Prostate gland (tissue), 2 donors: ENCODE measurements around the gene KITLG.

Source experiments
- POLR2A ChIP-seq: fragments of 450-650 bp; IDR thresholded peaks from one replicate; pipeline ENCODE4 v1.6.1; 2016; ENCODE audit warnings: antibody characterized with exemption, mild to moderate bottlenecking
- POLR2AphosphoS5 ChIP-seq: sonication (generic); formaldehyde crosslinking; IDR thresholded peaks from one replicate; pipeline ENCODE4 v1.6.1; 2017; ENCODE audit warnings: antibody characterized with exemption
- TF ChIP-seq, protein P1 (sequence below), 4 experiments: fragments of 200-600 bp in 2 of 4; fragments of 450-650 bp in 2 of 4; sonication (generic) in 2 of 4; IDR thresholded peaks; 1 replicate in 3 of 4; 2 replicates in 1 of 4; pipeline ENCODE4 v1.5.1; 2016 to 2019; ENCODE audit warnings: antibody characterized with exemption in 4 of 4, mild to moderate bottlenecking in 2 of 4, moderate library complexity in 2 of 4

DNA sequence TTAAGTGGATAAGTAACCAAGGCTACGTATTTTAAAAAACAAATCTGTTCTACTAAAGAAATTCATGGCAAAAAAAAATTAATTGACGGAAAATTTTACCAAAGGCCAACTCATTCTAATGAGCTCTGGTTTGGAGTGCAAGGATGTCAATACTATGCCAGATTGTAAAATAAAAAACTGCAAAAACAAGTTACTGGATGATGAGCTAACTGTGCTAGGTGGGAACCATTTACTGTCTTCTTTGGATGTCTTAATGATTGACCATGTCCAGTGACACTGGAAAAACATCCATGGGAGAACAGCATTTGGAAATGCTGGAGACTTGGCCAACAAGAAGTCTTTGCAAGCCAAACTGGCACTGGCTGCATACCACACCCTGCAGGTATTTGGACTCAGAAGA, 41.6 kb downstream of the KITLG start:
- TF ChIP-seq, protein P1, sequence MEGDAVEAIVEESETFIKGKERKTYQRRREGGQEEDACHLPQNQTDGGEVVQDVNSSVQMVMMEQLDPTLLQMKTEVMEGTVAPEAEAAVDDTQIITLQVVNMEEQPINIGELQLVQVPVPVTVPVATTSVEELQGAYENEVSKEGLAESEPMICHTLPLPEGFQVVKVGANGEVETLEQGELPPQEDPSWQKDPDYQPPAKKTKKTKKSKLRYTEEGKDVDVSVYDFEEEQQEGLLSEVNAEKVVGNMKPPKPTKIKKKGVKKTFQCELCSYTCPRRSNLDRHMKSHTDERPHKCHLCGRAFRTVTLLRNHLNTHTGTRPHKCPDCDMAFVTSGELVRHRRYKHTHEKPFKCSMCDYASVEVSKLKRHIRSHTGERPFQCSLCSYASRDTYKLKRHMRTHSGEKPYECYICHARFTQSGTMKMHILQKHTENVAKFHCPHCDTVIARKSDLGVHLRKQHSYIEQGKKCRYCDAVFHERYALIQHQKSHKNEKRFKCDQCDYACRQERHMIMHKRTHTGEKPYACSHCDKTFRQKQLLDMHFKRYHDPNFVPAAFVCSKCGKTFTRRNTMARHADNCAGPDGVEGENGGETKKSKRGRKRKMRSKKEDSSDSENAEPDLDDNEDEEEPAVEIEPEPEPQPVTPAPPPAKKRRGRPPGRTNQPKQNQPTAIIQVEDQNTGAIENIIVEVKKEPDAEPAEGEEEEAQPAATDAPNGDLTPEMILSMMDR (IDR thresholded peaks at IDR 0.05) = no peak
- TF ChIP-seq POLR2A (no peak), POLR2AphosphoS5 (no peak)
